ENCODE data around the gene AGO4.
"Not testable (repeated sequence)": the region's sequence is repeated elsewhere in the genome, so short reads cannot be mapped to it uniquely, and the experiment has no call there.

The AGO4 gene

DNA sequence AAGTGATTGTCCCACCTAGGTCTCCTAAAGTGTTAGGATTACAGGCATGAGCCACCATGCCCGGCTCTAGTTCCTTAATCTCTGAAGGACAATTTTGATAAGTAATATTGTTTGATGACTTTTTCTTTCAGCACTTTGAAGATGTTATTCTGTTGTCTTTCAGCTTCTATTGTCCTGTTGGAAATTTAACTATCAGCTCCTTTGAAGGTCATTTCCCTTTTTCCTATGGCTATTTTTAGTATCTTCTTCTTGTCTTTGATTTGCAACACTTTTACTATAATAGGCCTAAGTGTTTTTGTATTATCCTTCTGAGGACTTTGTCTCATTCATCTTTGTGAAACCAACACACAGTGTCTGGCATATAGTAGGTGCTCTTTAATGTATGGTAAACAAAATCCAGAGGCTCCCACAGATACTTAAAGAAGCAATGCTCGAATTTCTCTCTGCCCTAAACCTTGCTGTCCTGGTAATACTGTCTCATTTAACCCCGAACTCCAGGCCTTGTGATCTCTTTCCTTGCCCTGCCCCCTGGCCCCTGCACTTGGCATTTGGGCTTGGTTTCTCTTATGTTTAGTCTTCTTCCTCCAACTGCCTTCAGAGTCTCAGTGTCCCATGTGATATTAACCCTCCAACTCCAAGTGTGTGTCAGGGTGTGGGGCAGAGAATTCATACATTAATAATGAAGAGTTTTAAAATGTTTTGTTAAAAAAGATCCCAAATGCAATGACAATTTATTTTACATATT lies 56.2 kb downstream of the AGO4 start:
- no peaks in the 10 kb centered on the region for H3K27me3 ChIP-seq (ENCODE audit: insufficient read depth, low read depth)
- no peak for TF ChIP-seq CTCF (conservative IDR thresholded peaks at IDR 0.05; ENCODE audit: low read depth, low read length)

DNA sequence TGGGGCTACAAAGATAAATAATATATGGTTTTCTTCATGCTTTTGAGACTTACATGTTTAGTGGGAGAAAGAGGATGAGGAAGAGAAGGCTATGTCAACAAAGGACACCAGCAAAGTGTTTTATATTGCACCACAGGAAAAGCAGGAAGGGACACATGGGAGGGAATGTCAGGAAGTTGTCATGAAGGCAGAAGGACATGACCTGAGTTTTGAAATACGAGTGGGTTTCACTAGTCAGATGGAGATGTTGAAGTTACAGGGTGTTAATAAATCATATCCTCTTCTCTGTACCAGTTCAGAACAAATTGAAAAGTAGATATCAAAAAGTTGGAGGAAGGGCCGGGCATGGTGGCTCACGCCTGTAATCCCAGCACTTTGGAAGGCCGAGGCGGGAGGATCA lies 57.0 kb downstream of the AGO4 start:
- Histone ChIP-seq H3K4me3 (IDR thresholded peaks at IDR 0.05; ENCODE audit: insufficient read depth, low read depth, low read length) (no peak overlapping the region), H3K9ac (no peak overlapping the region), H4K20me1 (ENCODE audit: insufficient read depth) (no peaks in the 10 kb centered on the region), H3K4me1 (ENCODE audit: low read depth, poor library complexity, severe bottlenecking) (no peaks in the 10 kb centered on the region), H3K4me2 (no peak overlapping the region), H3K27ac (no peak overlapping the region), H2AFZ (ENCODE audit: low read depth) (no peak overlapping the region), H3K36me3 (ENCODE audit: insufficient read depth) (no peaks in the 10 kb centered on the region), H3K79me2 (ENCODE audit: insufficient read depth, low read depth) (no peaks in the 10 kb centered on the region), H3K27me3 (ENCODE audit: insufficient read depth, low read depth) (no peaks in the 10 kb centered on the region)
- no peak for TF ChIP-seq CTCF (conservative IDR thresholded peaks at IDR 0.05; ENCODE audit: low read depth, low read length)

More for the DNA sequence above, 56.2 kb downstream of the AGO4 start:
- Histone ChIP-seq H3K27ac (no peak overlapping the region), H2AFZ (ENCODE audit: low read depth) (no peak overlapping the region), H4K20me1 (ENCODE audit: insufficient read depth) (no peaks in the 10 kb centered on the region), H3K79me2 (ENCODE audit: insufficient read depth, low read depth) (no peaks in the 10 kb centered on the region), H3K36me3 (ENCODE audit: insufficient read depth) (no peaks in the 10 kb centered on the region), H3K4me1 (ENCODE audit: low read depth, poor library complexity, severe bottlenecking) (no peaks in the 10 kb centered on the region), H3K4me2 (no peak overlapping the region), H3K4me3 (IDR thresholded peaks at IDR 0.05; ENCODE audit: insufficient read depth, low read depth, low read length) (no peak overlapping the region), H3K9ac (no peak overlapping the region)

DNA sequence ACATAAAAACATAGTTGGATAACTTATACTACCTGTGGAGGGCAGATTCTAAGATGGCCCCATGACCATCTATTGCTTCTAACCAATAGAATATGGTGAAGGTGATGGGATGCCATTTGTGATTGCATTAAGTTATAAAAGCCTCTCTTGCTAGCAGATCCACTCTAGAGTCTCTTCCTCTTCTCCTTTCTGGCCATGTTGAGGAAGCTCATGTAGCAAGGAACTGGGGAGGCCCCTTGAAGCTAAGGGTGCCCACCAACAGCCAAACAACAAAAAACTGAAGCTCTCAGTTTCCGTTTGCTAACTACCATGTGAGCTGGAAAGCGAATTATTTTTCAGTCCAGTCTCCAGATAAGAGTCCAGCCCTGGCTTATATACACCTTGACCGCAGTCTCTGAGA lies 59.2 kb downstream of the AGO4 start:
- Histone ChIP-seq H4K20me1 (ENCODE audit: insufficient read depth) (no peaks in the 10 kb centered on the region), H3K27me3 (ENCODE audit: insufficient read depth, low read depth) (no peaks in the 10 kb centered on the region), H3K79me2 (ENCODE audit: insufficient read depth, low read depth) (no peaks in the 10 kb centered on the region), H3K4me2 (no peak overlapping the region), H2AFZ (ENCODE audit: low read depth) (no peak overlapping the region), H3K4me1 (ENCODE audit: low read depth, poor library complexity, severe bottlenecking) (no peaks in the 10 kb centered on the region), H3K4me3 (IDR thresholded peaks at IDR 0.05; ENCODE audit: insufficient read depth, low read depth, low read length) (no peak overlapping the region), H3K9ac (no peak overlapping the region), H3K27ac (no peak overlapping the region), H3K36me3 (ENCODE audit: insufficient read depth) (no peaks in the 10 kb centered on the region)
- TF ChIP-seq CTCF (conservative IDR thresholded peaks at IDR 0.05; ENCODE audit: low read depth, low read length): no peak

DNA sequence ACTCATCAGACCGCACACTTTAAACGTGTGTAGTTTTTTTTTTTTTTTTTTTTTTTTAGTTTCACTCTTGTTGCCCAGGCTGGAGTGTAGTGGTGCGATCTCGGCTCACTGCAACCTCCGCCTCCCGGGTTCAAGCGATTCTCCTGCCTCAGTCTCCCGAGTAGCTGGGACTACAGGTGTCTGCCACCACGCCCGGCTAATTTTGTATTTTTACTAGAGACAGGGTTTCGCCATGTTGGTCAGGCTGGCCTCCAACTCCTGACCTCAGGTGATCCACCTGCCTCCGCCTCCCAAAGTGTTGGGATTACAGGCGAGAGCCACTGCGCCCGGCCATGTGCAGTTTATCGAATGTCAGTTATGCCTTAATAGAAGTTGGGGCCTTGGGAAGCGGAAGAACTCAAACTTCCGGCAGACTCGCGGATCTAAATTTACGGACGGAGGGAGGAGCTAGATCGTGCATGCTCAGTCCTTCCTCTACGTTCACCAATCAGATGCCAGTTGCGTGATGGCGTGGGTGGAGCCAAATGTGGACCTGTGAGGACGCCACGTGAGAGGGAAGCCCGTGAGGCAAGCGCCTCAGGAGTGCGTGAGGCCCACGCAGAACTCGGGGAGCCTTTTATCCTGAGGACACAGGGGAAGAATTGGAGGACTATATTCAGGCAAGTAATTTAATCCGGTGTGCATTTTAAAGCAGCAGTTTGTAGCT lies 61.6 kb downstream of the AGO4 start:
- H3K4me3 ChIP-seq (IDR thresholded peaks at IDR 0.05; ENCODE audit: insufficient read depth, low read depth, low read length); H3K79me2 ChIP-seq (ENCODE audit: insufficient read depth, low read depth); H3K9ac ChIP-seq; H4K20me1 ChIP-seq (ENCODE audit: insufficient read depth); H3K27ac ChIP-seq; H3K36me3 ChIP-seq (ENCODE audit: insufficient read depth); H3K4me2 ChIP-seq; H3K4me1 ChIP-seq (ENCODE audit: low read depth, poor library complexity, severe bottlenecking); H3K27me3 ChIP-seq (ENCODE audit: insufficient read depth, low read depth); H2AFZ ChIP-seq (ENCODE audit: low read depth): not testable (repeated sequence)

All from KMS-11 (cell line).